SK-N-MC (cell line): ENCODE data around the gene CAPN15.

Experiments
- EZH2 ChIP-seq: fragments of 200-600 bp; sonication (generic); IDR thresholded peaks from one replicate; pipeline ENCODE4 v1.6.1; 2017; ENCODE audit warnings: antibody characterized with exemption
- POLR2AphosphoS5 ChIP-seq: IDR thresholded peaks from 2 replicates; pipeline ENCODE4 v1.6.1; 2012; ENCODE audit warnings: mild to moderate bottlenecking, low read depth, low read length, borderline replicate concordance

DNA sequence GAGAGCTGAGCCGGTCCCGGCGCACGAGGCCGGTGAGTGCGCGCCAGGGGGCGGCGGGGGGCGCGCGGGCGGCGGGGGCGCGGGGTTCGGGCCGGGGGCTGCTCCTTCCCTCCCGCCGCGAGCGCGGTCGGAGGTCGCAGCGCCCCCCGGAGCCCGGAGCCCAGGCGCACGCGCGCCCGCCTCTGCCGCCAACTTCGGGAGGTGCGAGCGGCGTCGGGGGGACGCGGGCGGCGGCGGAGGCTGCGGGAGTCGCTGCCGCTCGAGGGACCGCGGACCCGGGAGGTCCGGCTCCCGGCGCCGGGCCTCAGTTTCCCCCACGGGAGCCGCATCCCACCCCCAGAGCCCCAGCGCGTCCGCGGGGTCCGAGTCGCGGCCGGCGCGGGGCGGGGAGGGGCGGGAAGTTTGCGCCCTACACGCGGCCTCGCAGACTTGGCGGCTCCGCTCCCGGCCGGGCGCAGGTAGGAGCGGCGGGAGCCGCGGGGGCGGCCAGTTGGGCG lies 32.7 kb downstream of the CAPN15 start, which contains the start of gene PRR35:
- TF ChIP-seq POLR2AphosphoS5 (no peak), EZH2 (no peak)
